GM19238 (cell line): ENCODE results near the gene CNTN5.

Source experiments
- DNase-seq: peaks from one replicate; pipeline ENCODE4 v3.0.0; 2011; ENCODE audit warnings: low spot score; ENCODE audit not compliant: insufficient read length

CNTN5 gene

DNA sequence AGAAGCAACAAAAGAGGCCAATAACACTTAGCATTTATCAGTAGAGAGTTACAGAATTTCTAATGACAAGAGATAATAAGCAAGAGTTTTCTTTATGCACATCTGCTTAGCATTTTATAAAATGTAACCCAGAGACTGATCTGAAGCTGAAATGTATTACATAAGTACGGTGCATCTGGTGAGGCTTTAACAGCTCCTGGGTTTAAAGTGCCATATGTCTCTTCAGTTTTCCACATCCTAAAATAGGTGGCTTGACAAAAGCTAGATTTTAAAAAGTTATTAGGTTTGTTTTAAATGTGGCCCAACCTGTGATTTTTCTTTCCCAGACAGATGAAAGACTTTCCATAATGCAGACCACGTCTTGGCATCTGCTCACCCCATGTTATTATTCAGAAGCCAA lies 1045.7 kb downstream of the CNTN5 start:
- DNase-seq, result no peak

GRCh38 chr11:100068116-100068515 lies 1047.4 kb downstream of the CNTN5 start:
- no peak for DNase-seq

GRCh38 chr11:100072131-100072530 lies 1051.4 kb downstream of the CNTN5 start:
- DNase-seq, result no peak

DNA sequence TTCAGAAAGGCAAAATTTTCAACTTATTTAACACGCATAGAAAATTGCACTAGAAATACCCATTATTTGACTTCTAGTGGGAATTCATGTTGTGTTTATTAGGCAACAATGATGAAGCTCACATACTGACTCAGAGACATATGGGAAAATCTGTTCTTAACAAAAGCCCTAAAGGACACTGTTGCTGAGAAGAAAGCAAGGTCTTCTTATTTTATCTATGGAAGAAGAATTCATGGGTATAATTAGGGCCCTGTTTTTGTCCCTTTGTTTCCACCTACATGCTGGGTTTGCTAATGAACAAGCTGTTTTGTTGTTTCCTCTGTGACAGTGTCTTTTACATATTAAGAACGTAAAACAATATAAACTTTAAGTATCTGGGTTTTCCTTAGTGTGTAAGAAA lies 1059.6 kb downstream of the CNTN5 start:
- no peak for DNase-seq

- no peak for DNase-seq
Observed at GRCh38 chr11:100080821-100081220, 1060.1 kb downstream of the CNTN5 start.

DNA sequence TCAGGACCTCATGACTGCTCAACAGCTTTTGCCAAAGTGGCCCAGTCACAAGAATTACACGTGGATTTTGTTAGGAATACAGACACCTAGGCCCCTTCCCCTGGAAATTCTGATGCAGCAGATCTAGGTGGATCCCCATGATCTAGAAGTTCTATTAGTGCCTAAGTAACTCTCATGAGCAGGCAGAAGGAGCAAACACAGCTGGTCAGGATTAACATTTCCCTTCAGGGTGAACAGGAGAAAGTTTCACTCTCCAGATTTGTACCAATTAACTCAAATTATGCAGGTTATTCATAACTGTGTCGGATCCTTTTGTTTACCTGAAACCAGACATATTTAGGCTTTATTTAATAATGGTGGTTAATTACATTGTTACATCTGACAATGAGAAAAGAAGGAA lies 1072.9 kb downstream of the CNTN5 start:
- no peak for DNase-seq

DNA sequence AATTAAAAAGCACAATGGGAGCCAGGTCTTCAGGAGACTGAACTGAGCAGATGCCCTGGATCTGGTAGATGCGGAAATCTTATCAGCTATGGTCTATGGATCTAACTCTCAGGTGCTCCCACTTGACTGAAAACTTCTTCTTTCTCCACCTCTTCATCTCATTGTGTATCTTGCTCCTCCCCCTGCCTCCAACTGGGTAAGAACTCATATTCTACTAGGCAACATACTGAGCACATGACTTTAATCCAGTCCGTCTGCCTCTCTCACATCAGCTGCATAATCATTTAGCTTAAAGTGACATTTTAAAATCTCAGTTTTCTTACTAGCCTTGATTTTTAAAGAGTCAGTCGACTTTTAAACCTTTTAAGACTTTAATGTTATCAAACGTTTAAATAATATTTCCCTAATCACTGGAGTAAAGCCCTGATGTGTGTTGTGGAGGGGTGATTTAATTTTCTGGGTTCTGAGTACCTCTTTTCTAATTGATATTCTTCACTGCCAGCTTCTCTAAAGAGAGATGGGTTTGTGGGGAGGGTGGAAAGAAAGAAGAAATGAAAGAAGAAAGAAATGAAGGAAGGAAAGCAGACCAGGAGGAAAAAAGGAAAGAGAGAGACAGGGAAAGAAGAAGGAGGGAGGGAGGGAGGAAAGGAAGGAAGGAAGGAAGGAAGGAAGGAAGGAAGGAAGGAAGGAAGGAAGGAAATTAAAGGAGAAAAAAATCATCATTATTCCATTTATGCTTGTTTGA lies 1073.5 kb downstream of the CNTN5 start:
- DNase-seq, result no peak

DNA sequence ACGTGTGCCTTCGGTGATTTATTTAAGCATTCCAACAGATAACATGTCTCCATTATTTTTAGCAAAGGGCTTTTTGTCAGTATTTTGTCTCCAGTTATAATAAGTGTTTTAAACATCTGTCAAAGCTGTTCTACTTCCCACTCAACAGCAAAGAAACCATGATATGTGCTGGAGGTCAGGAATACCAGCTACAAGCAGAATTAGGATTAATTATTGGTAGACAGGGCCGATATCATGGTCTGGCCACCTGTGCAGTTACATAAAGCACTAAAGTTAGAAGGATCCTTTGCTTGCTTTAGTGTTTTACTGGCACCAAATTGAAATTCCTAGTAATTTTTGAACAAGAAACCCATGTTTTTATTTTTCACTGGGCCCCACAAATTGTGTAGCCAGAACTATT lies 1075.1 kb downstream of the CNTN5 start:
- DNase-seq, result no peak

DNA sequence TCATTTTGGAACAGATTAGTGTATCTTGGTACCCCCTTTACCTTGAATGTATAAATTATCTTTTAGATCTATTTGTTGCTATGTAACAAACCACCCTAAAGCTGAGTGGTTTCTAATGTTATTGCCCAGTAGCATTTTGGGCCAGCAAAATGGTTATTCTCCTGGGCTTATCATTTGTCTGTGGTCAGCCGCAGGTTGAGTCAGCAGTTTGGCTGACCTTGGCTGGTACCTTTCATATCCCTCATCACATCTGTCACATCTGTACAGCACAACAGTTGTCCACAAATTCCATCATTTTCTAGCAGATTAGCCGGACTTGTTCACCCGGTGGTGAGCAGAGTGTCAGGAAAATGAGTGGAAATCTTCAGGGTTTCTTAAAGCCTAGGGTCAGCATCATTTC lies 1077.8 kb downstream of the CNTN5 start:
- DNase-seq, result no peak

DNA sequence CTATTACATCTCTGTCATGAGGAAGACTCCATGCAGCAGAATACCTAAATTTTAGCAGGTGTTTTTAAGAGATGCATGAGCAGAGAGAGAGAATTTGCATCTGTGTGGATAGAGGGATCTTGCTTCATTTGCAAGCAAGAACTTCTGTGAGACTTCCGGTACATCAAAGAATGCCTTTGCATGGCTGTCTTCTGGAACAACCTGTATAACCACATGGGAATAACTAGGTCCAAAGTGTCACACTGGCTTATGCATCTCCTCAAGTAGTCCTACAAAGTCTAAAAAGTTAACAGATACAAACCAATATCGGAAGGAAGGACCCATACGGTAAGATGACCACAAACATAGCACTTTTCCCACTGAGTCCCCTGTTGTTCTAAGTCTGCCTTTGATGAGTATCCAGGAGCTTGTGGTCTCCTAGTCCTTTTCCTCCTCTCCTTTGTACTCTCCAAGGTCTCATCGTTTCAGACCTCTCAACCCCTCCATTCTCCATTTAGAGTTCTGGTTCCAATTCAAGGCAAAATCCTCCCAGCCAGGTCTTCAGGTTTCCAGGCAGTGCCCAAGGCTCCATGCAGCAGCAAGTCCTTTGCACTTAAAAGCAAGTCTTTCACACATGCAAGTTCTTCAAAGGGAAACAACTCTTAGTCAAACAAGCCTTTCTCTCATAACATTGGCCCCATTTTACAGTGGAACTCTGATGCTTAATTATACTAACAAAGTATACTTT lies 1084.7 kb downstream of the CNTN5 start:
- DNase-seq, result no peak

GRCh38 chr11:100105982-100106358 lies 1085.2 kb downstream of the CNTN5 start:
- no peak for DNase-seq

DNA sequence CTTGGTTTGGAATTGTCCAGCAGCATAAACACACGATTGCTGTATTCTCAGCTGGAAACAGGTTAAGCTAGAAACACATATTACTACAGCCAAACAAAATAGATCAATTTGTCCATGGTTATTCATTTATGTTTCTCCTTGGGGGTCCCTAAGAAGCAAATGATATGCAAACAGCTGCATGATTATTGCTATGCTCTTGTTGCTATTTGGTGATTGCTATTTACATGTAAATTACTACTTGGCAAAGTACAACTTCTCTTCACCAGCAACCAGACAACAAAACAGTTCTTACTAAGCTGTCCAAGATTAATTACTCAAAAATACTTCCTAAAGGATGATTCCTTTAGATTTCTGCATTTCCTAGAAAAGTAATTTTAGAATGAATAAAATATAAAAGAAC lies 1098.4 kb downstream of the CNTN5 start:
- no peak for DNase-seq

DNA sequence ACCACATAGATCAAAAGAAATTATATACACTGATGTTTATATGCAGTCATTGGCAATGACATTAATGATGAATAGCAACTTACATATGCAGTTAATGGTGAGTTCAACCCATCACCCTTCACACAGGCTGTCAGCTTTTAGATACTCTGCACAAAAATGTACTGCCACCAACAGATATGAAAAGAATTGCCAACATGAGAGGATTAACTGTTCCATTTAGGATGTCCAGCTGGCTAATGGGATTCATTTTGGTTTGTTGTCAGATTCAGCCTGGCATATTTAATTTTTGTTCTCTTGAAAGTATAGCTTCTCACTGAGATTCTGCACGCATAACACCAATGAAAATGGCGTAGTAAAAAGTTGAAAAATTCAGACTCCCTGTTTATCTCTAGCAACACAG lies 1112.4 kb downstream of the CNTN5 start:
- DNase-seq, result no peak

DNA sequence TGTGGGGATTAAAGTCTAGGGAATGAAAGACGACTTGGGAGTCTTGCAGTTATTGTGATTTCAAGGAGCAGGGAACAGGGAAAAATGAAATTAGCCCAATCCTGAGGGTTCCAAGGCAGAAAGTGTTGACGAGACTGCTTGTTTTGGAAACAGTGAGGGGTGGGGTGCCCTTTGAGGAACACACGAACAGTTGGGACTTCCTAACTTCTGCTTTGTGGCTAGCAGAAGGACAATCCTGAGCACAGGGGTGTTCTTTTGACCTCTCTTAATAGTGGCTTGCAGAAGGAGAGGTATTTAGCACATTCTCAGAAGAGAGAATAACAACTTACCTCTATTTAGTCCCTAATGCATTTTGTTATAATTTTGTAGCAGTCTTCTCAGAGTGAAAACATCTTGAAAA lies 1120.5 kb downstream of the CNTN5 start:
- DNase-seq, result no peak

DNA sequence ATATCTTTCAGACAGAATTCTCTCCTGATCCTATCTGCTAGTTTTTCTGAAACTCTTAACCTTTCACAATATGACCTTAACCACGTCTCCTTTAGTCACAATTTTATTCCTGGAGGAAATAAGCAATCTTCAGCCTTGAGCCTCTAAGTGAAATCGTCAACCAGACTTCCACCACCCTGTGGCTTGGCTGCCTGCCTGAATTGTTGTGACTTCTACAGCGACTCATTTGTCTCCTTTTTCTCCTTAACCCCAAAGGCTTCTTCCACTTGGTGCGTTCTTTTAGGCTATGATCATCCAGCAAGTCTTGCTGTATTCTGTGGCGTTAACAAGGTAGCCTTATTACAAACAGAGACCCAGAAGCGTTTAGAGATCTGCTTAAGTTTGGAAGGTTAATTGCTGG lies 1131.2 kb downstream of the CNTN5 start:
- no peak for DNase-seq

DNA sequence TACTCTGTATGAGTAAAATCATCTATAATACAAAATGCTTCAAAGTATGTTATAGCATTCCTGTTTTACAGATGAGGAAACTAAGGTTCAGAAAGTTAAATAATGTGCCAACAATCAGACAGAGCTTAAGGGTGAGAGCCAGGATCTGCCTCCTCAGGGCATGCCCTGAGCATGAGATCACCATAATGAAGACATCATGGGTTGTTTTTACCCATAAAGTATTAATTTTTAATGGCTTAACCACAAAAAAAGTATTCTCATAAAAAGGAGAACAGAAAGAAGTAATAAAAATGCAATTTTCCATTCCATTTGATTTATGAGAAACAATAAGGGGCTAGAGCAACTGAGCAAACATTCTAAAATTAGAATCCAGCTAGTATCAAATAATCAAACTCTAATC lies 1132.0 kb downstream of the CNTN5 start:
- DNase-seq, result no peak

- DNase-seq, result no peak
Observed at GRCh38 chr11:100163471-100163870, 1142.7 kb downstream of the CNTN5 start.

- DNase-seq, result no peak
Observed at GRCh38 chr11:100174881-100175280, 1154.1 kb downstream of the CNTN5 start.

DNA sequence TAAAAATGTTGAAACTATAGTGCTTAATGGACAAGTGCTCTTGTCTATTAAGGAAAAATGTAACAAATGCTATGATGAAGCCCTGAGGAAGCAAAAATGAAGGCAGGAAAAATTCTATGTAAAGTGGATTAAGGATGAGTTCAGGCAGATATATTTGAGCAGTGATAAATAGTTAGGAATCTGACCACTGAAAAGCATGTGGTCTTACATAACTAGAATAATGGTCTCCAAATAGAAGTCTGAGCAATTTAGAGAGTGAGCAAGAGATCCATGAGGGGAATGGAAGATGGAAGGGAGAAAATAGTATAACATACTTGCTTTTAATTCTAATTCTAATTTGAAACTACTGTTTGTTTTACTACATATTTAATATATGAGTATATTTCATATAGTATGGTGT lies 1155.7 kb downstream of the CNTN5 start:
- no peak for DNase-seq

DNA sequence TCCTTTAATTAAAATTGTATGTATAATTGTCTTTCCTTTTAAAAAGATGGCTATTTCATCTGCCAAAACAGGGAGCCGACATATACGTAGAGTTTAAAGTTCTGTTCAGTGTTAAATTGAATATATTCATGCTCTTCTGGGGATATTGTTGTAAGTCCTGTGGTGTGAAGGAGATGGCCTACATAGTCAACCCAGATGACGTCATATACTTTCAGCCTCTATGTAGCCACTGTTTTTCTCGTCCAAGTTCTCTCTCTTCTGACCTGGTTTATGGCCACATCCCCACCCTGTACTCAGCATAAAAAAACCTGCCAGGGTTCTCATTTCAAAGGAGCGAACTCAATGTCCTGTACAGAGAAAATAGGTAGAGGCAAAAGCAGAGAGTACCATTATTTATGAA lies 1156.9 kb downstream of the CNTN5 start:
- no peak for DNase-seq

DNA sequence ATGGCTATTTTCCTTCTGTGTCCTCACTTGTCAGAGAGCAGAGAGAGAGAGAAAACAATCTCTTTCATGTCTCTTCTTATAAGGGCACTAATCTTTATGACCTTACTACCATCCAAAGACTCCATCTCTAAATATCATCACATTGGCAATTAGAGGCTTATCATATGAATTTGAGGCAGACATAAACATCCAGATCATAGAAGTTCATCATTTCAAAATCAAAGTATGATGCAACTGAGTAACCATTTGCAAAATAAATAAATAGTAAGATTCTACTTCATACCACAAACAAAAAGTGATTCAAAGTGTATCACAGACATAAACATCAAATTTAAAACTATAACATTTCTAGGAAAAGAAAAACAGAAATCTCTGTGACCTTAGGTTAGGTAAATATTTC lies 1161.6 kb downstream of the CNTN5 start:
- DNase-seq, result no peak

GRCh38 chr11:100182927-100183326 lies 1162.2 kb downstream of the CNTN5 start:
- DNase-seq, result no peak

DNA sequence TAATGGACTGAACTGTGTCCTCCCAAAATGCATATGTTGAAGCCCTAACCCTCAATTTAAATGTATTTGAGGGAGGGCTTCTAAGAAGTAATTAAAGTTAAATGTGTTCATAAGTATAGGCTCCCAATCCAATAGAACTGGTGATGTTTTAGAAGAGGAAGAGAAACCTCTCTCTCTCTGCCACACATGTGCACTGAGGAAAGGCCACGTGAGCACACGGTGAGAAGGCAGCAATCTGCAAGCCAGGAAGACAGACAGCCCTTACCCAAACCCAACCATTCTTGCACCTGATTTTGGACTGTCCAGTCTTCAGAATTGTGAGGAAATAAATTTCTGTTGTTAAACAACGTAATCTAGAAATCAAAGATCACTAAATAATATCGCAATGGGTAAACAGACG lies 1164.8 kb downstream of the CNTN5 start:
- DNase-seq, result no peak
